CD4-positive, alpha-beta memory T cell (primary cell): ENCODE data around the gene TCF7. TPM values are rescaled to one million over a fixed set of nuclear protein-coding genes. Genes with fewer than 3 reads are reported as not detected.

Experiments
- CTCF ChIA-PET: fragments of 350-600 bp; sonication (Branson Sonifier 250); formaldehyde crosslinking; loops from one replicate; lab custom pipeline; 2021; ENCODE audit warnings: inconsistent platforms; ENCODE audit not compliant: partially characterized antibody; lab: Charles Lee
- POLR2A ChIA-PET: fragments of 350-600 bp; sonication (Branson Sonifier 250); formaldehyde crosslinking; loops from one replicate; lab custom pipeline; 2021; ENCODE audit not compliant: partially characterized antibody; lab: Charles Lee
- DNase-seq, 5 donors: peaks; one replicate each; pipeline versions ENCODE4 v3.0.0 to v3.0.0-alpha.2; 2020 to 2022; ENCODE audit warnings: mixed read lengths in 1 of 5
- H3K27ac ChIP-seq: one replicate; pipeline ENCODE4 v1.7.0; 2013; ENCODE audit warnings: low read depth, low read length
- H3K27me3 ChIP-seq: 2 replicates; pipeline ENCODE4 v1.7.0; 2013; ENCODE audit warnings: mild to moderate bottlenecking, low read length, moderate library complexity; ENCODE audit not compliant: insufficient read depth
- H3K36me3 ChIP-seq: 2 replicates; pipeline ENCODE4 v1.7.0; 2013; ENCODE audit warnings: mild to moderate bottlenecking, low read length, moderate library complexity; ENCODE audit not compliant: insufficient read depth
- H3K4me1 ChIP-seq: 2 replicates; pipeline ENCODE4 v1.7.0; 2013; ENCODE audit warnings: mild to moderate bottlenecking, low read length, moderate library complexity; ENCODE audit not compliant: insufficient read depth
- H3K4me3 ChIP-seq, 2 donors: one replicate each; pipeline ENCODE4 v1.7.0; 2013; ENCODE audit warnings: low read length in 2 of 2, mild to moderate bottlenecking in 1 of 2
- H3K9me3 ChIP-seq, 2 donors: one replicate each; pipeline ENCODE4 v1.7.0; 2013; ENCODE audit warnings: low read length in 2 of 2, control low read depth in 1 of 2; ENCODE audit not compliant: control insufficient read depth in 1 of 2
- H3K27ac Mint-ChIP-seq, 7 donors: one replicate each; pipeline ENCODE4 v1.8.0; 2020 to 2021; ENCODE audit warnings: mixed read lengths in 7 of 7, mild to moderate bottlenecking in 6 of 7, inconsistent platforms in 3 of 7, moderate library complexity in 3 of 7
- H3K27me3 Mint-ChIP-seq, 2 donors: one replicate each; pipeline ENCODE4 v1.8.0; 2020 to 2021; ENCODE audit warnings: mixed read lengths in 2 of 2
- H3K36me3 Mint-ChIP-seq, 2 donors: one replicate each; pipeline ENCODE4 v1.8.0; 2020 to 2021; ENCODE audit warnings: mixed read lengths in 2 of 2, inconsistent platforms in 1 of 2, mild to moderate bottlenecking in 1 of 2
- H3K4me1 Mint-ChIP-seq, 4 donors: one replicate each; pipeline ENCODE4 v1.8.0; 2020 to 2021; ENCODE audit warnings: mixed read lengths in 4 of 4, mild to moderate bottlenecking in 1 of 4
- H3K4me3 Mint-ChIP-seq, 8 donors: one replicate each; pipeline ENCODE4 v1.8.0; 2020 to 2021; ENCODE audit warnings: mixed read lengths in 8 of 8, mild to moderate bottlenecking in 7 of 8, moderate library complexity in 6 of 8, inconsistent platforms in 3 of 8
- H3K9me3 Mint-ChIP-seq, 8 donors: one replicate each; pipeline ENCODE4 v1.8.0; 2020 to 2021; ENCODE audit warnings: mixed read lengths in 8 of 8, mild to moderate bottlenecking in 5 of 8, inconsistent platforms in 3 of 8, moderate library complexity in 1 of 8
- intact Hi-C: fragments of 100-400 bp; cut with micrococcal nuclease; formaldehyde crosslinking; loops from one replicate; pipeline ENCODE4 v1.15.1; 2023
- polyA plus RNA-seq, 2 donors: library from polyadenylated mRNA; unstranded; fragments of 300-500 nt; fragmentation: Illumina TruSeq; gene quantifications; one replicate each; pipeline ENCODE4 v1.2.3, GENCODE V29; 2021
- total RNA-seq, 2 experiments: library from RNA; stranded (reverse); gene quantifications; one replicate each; pipeline ENCODE4 v1.2.3, GENCODE V29; 2021

TCF7 gene
- total and polyA plus RNA-seq, 4 experiments from 2014 or later: 102 to 841 (median 622) TPM

GRCh38 chr5:134095887-134096589, 18.4 kb upstream of the TCF7 start:
- Histone ChIP-seq H3K4me1 (peaks cover 77% of the 10 kb centered on the region), H3K27me3 (no peaks in the 10 kb centered on the region), H3K4me3 (no peak overlapping the region), H3K27ac (no peak overlapping the region), H3K9me3 (no peaks in the 10 kb centered on the region), H3K36me3 (no peaks in the 10 kb centered on the region)
- peak overlapping the region in 4 of 7 donors; percentile 36 to 94 (median 66) for H3K27ac Mint-ChIP-seq
- peaks cover 54 to 84% (median 72%) of the 10 kb centered on the region in 4 donors for H3K4me1 Mint-ChIP-seq
- H3K36me3 Mint-ChIP-seq: peaks cover 0 to 6% of the 10 kb centered on the region in 2 donors
- H3K27me3 Mint-ChIP-seq: no peaks in the 10 kb centered on the region
- DNase-seq: no peak
- H3K9me3 Mint-ChIP-seq: no peaks in the 10 kb centered on the region
- CTCF ChIA-PET: interaction anchor here (1.2 kb wide), 1 partner anchor 56 kb away, joined by 4 read pairs; no protein-coding TSS in a partner anchor
- POLR2A ChIA-PET: interaction anchor here (1.7 kb wide), 1 partner anchor 23 kb away, joined by 3 read pairs; no protein-coding TSS in a partner anchor
- peak overlapping the region in 6 of 8 donors; percentile 20 to 74 (median 55) for H3K4me3 Mint-ChIP-seq
- intact Hi-C loops: no loop called here

- CTCF ChIA-PET: interaction anchor here (0.6 kb wide), 1 partner anchor 36 kb away, joined by 3 read pairs; no protein-coding TSS in a partner anchor
- peaks cover 46 to 82% (median 70%) of the 10 kb centered on the region in 4 donors for H3K4me1 Mint-ChIP-seq
- no peak overlapping the region for H3K4me3 ChIP-seq
Measured at GRCh38 chr5:134097211-134097749, 17.2 kb upstream of the TCF7 start.

GRCh38 chr5:134098690-134099089, 15.8 kb upstream of the TCF7 start:
- DNase-seq: no peak
- H3K27me3 Mint-ChIP-seq: no peaks in the 10 kb centered on the region
- no peaks in the 10 kb centered on the region for H3K9me3 Mint-ChIP-seq
- peak overlapping the region; percentile 17 to 78 (median 66) for H3K4me3 Mint-ChIP-seq
- Histone ChIP-seq H3K4me3 (peak overlapping the region in 1 of 2 donors; percentile 17), H3K36me3 (no peaks in the 10 kb centered on the region), H3K27ac (peak overlapping the region; percentile 85), H3K9me3 (no peaks in the 10 kb centered on the region), H3K27me3 (no peaks in the 10 kb centered on the region), H3K4me1 (peaks cover 76% of the 10 kb centered on the region)
- POLR2A ChIA-PET: interaction anchor here (2.5 kb wide), 1 partner anchor 127 kb away, joined by 9 read pairs; the partner anchor contains the start of gene PPP2CA
- intact Hi-C loops: no loop called here
- CTCF ChIA-PET: interaction anchor here (1.5 to 2.8 kb wide), 2 partner anchors 27 to 29 kb away, joined by 7 to 17 read pairs; no protein-coding TSS in a partner anchor
- H3K36me3 Mint-ChIP-seq: no peaks in the 10 kb centered on the region
- peak overlapping the region; percentile 85 to 97 (median 92) for H3K27ac Mint-ChIP-seq
- peaks cover 45 to 82% (median 67%) of the 10 kb centered on the region in 4 donors for H3K4me1 Mint-ChIP-seq

More at GRCh38 chr5:134097211-134097749, 17.2 kb upstream of the TCF7 start:
- intact Hi-C loops: no loop called here
- Mint-ChIP-seq H3K9me3 (no peaks in the 10 kb centered on the region), H3K27me3 (no peaks in the 10 kb centered on the region), H3K27ac (peak overlapping the region; percentile 82 to 94 (median 92)), H3K4me3 (peak overlapping the region; percentile 57 to 90 (median 80)), H3K36me3 (peaks cover 0 to 6% of the 10 kb centered on the region in 2 donors)
- POLR2A ChIA-PET: interaction anchor here (0.9 kb wide), 1 partner anchor 28 kb away, joined by 4 read pairs; no protein-coding TSS in a partner anchor
- no peak overlapping the region for H3K27ac ChIP-seq
- H3K4me1 ChIP-seq: peaks cover 76% of the 10 kb centered on the region
- H3K36me3 ChIP-seq: no peaks in the 10 kb centered on the region
- no peaks in the 10 kb centered on the region for H3K9me3 ChIP-seq
- no peaks in the 10 kb centered on the region for H3K27me3 ChIP-seq
- DNase-seq: no peak

GRCh38 chr5:134099288-134099872, 15.1 kb upstream of the TCF7 start:
- Mint-ChIP-seq H3K27ac (peak overlapping the region; percentile 90 to 98 (median 96)), H3K27me3 (no peaks in the 10 kb centered on the region), H3K36me3 (no peaks in the 10 kb centered on the region), H3K4me1 (peaks cover 47 to 83% (median 67%) of the 10 kb centered on the region in 4 donors), H3K4me3 (peak overlapping the region in 7 of 8 donors; percentile 22 to 78 (median 73)), H3K9me3 (no peaks in the 10 kb centered on the region)
- POLR2A ChIA-PET: interaction anchor here (1.4 to 4.2 kb wide), 4 partner anchors 39 to 127 kb away, joined by 3 to 18 read pairs (median 12); partner anchors contain the start of genes PPP2CA, SKP1 and VDAC1
- Histone ChIP-seq H3K9me3 (no peaks in the 10 kb centered on the region), H3K4me1 (peaks cover 78% of the 10 kb centered on the region), H3K4me3 (peak overlapping the region; percentile 11 to 17), H3K36me3 (no peaks in the 10 kb centered on the region), H3K27me3 (no peaks in the 10 kb centered on the region), H3K27ac (peak overlapping the region; percentile 85)
- DNase-seq: no peak
- CTCF ChIA-PET: interaction anchor here (1.5 to 3.3 kb wide), 5 partner anchors 22 to 34 kb away, joined by 7 to 51 read pairs (median 22); no protein-coding TSS in a partner anchor
- intact Hi-C loops: no loop called here

GRCh38 chr5:134099939-134100282, 14.6 kb upstream of the TCF7 start:
- H3K4me1 Mint-ChIP-seq: peaks cover 51 to 88% (median 72%) of the 10 kb centered on the region in 4 donors
- ChIA-PET POLR2A (interaction anchor here (0.9 to 4.2 kb wide), 7 partner anchors 31 to 126 kb away, joined by 3 to 18 read pairs (median 5); partner anchors contain the start of genes PPP2CA, SKP1 and VDAC1), CTCF (interaction anchor here (0.6 to 3.3 kb wide), 8 partner anchors 23 to 117 kb away, joined by 3 to 51 read pairs (median 12); partner anchors contain the start of gene SKP1)
- H3K36me3 ChIP-seq: no peaks in the 10 kb centered on the region
- intact Hi-C loops: loop anchor here (1.0 to 2.0 kb wide), 4 partner anchors 10 to 61 kb away; partner anchors contain the start of gene TCF7
- no peaks in the 10 kb centered on the region for H3K36me3 Mint-ChIP-seq
- peak overlapping the region; percentile 85 for H3K27ac ChIP-seq
- no peaks in the 10 kb centered on the region for H3K27me3 Mint-ChIP-seq
- peak overlapping the region; percentile 90 to 98 (median 96) for H3K27ac Mint-ChIP-seq
- no peaks in the 10 kb centered on the region for H3K27me3 ChIP-seq
- H3K4me3 Mint-ChIP-seq: peak overlapping the region in 7 of 8 donors; percentile 55 to 78 (median 74)
- H3K9me3 ChIP-seq: no peaks in the 10 kb centered on the region
- no peak for DNase-seq
- peak overlapping the region in 1 of 2 donors; percentile 11 for H3K4me3 ChIP-seq
- no peaks in the 10 kb centered on the region for H3K9me3 Mint-ChIP-seq
- peaks cover 80% of the 10 kb centered on the region for H3K4me1 ChIP-seq

GRCh38 chr5:134100283-134101091, 14.0 kb upstream of the TCF7 start:
- peak overlapping the region; percentile 11 to 14 for H3K4me3 ChIP-seq
- intact Hi-C loops: loop anchor here (1.0 to 2.0 kb wide), 4 partner anchors 10 to 61 kb away; partner anchors contain the start of gene TCF7

More at GRCh38 chr5:134100283-134101091, 14.0 kb upstream of the TCF7 start:
- no peaks in the 10 kb centered on the region for H3K9me3 ChIP-seq
- peaks cover 86% of the 10 kb centered on the region for H3K4me1 ChIP-seq
- Mint-ChIP-seq H3K36me3 (no peaks in the 10 kb centered on the region), H3K9me3 (no peaks in the 10 kb centered on the region), H3K27ac (peak overlapping the region; percentile 90 to 98 (median 96)), H3K4me1 (peaks cover 57 to 93% (median 78%) of the 10 kb centered on the region in 4 donors), H3K4me3 (peak overlapping the region; percentile 55 to 78 (median 74)), H3K27me3 (no peaks in the 10 kb centered on the region)
- DNase-seq: peak; percentile 73 to 97 (median 79)
- H3K27ac ChIP-seq: peak overlapping the region; percentile 85
- CTCF ChIA-PET: interaction anchor here (0.6 to 3.3 kb wide), 11 partner anchors 23 to 118 kb away, joined by 3 to 51 read pairs (median 5); partner anchors contain the start of gene SKP1
- POLR2A ChIA-PET: interaction anchor here (0.6 to 4.2 kb wide), 11 partner anchors 31 to 281 kb away, joined by 3 to 18 read pairs (median 4); partner anchors contain the start of genes PPP2CA, SKP1 and VDAC1
- H3K27me3 ChIP-seq: no peaks in the 10 kb centered on the region
- no peaks in the 10 kb centered on the region for H3K36me3 ChIP-seq
